DND-41 (cell line): ENCODE results near the gene UTF1.

Source experiments
- ATAC-seq: fragments of 200-7000 bp; cut with Tn5 transposase; 3 replicates; pipeline ENCODE4 v1.9.1; 2021; ENCODE audit warnings: low read depth; ENCODE audit not compliant: insufficient read depth
- DNase-seq: peaks from one replicate; pipeline ENCODE4 v3.0.0-alpha.2; 2020
- H2AFZ ChIP-seq: 2 replicates; pipeline ENCODE4 v1.6.0; 2012; ENCODE audit warnings: low read depth, low read length
- H3K27ac ChIP-seq: 2 replicates; pipeline ENCODE4 v1.5.1; 2012; ENCODE audit warnings: low read length, inconsistent platforms
- H3K27me3 ChIP-seq: fragments of 200-600 bp; sonication (generic); 2 replicates; pipeline ENCODE4 v1.6.0; 2012; ENCODE audit warnings: low read length, mild to moderate bottlenecking, inconsistent platforms; ENCODE audit not compliant: insufficient read depth, poor library complexity
- H3K36me3 ChIP-seq: 2 replicates; pipeline ENCODE4 v1.5.1; 2012; ENCODE audit warnings: low read length, inconsistent platforms; ENCODE audit not compliant: insufficient read depth
- H3K4me1 ChIP-seq: 2 replicates; pipeline ENCODE4 v1.5.1; 2012; ENCODE audit warnings: mild to moderate bottlenecking, low read length; ENCODE audit not compliant: insufficient read depth
- H3K4me2 ChIP-seq: 2 replicates; pipeline ENCODE4 v1.6.0; 2012; ENCODE audit warnings: mild to moderate bottlenecking, moderate library complexity, low read length, inconsistent platforms; ENCODE audit not compliant: insufficient read depth
- H3K4me3 ChIP-seq, 2 experiments: fragments of 200-600 bp in 1 of 2; shearing (Covaris generic) in 1 of 2; 2 replicates each; pipeline ENCODE4 v1.5.1; 2012 to 2016; ENCODE audit warnings: inconsistent platforms in 2 of 2, low read length in 2 of 2, mild to moderate bottlenecking in 2 of 2, low read depth in 1 of 2, moderate library complexity in 1 of 2
- H3K79me2 ChIP-seq: 2 replicates; pipeline ENCODE4 v1.6.0; 2012; ENCODE audit warnings: low read length, inconsistent platforms; ENCODE audit not compliant: insufficient read depth
- H3K9ac ChIP-seq: 2 replicates; pipeline ENCODE4 v1.6.0; 2012; ENCODE audit warnings: low read depth, mild to moderate bottlenecking, inconsistent platforms, low read length, moderate library complexity
- H3K9me3 ChIP-seq: 2 replicates; pipeline ENCODE4 v1.5.1; 2012; ENCODE audit warnings: low read length, moderate library complexity, mild to moderate bottlenecking, inconsistent platforms; ENCODE audit not compliant: insufficient read depth, severe bottlenecking
- H4K20me1 ChIP-seq: 2 replicates; pipeline ENCODE4 v1.6.0; 2012; ENCODE audit warnings: low read length; ENCODE audit not compliant: insufficient read depth
- CTCF ChIP-seq: IDR thresholded peaks from 2 replicates; pipeline ENCODE4 v1.5.1; 2012; ENCODE audit warnings: borderline replicate concordance, low read length, moderate library complexity, mild to moderate bottlenecking; ENCODE audit not compliant: poor library complexity, severe bottlenecking; ENCODE audit errors: extremely low read depth
- EZH2 ChIP-seq: IDR thresholded peaks from 3 replicates; pipeline ENCODE4 v1.6.1; 2012; ENCODE audit warnings: borderline replicate concordance, low read depth, mild to moderate bottlenecking, moderate library complexity, low read length, inconsistent platforms; ENCODE audit not compliant: severe bottlenecking

UTF1 gene

DNA sequence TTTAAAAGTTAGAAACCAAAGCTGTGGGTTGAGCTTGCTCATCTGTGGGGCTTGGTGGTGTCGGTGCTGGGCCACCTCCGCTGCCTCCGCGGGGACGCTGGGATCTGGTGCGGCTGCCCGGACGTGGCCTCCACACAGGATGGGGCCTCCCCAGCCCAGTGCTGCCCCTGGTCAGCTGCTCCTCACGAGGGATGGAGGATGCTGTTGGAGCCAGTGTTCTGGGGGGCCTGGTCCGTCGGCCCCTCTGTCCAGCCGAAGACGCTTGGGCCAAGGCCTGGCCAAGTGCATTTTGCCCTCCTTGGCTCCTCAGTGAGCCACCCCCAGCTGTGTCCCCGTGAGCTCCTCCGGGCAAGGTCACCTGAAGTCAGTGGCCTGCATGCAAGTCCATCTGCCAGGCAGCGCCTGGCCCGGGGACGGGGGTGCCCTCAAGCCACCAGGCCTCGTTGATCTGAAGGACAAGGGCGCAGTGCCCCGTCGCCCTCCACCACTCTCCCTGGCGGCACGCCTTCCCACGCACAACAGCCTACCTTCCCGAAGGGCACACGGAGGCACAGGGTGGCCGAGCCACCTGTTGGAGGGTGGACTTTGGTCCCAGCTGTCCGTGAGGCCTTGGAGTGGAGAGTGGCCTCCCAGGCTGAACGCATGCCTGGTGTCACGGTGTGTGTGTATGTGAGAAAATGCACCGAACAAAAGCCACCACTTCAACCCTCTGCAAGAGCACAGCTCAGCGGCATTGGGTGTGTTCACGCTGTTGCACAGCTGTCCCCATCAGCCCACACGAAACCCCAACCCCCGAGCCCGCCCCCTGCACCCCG lies 42.7 kb upstream of the UTF1 start:
- Histone ChIP-seq H2AFZ (no peak overlapping the region), H3K36me3 (no peaks in the 10 kb centered on the region), H3K9me3 (no peaks in the 10 kb centered on the region), H3K4me3 (no peak overlapping the region), H4K20me1 (no peaks in the 10 kb centered on the region; the same call in 1 of the 2 replicates), H3K79me2 (no peaks in the 10 kb centered on the region), H3K27ac (no peak overlapping the region), H3K4me1 (no peaks in the 10 kb centered on the region), H3K4me2 (no peak overlapping the region), H3K27me3 (peaks cover 3% of the 10 kb centered on the region), H3K9ac (no peak overlapping the region)
- no peak for DNase-seq
- TF ChIP-seq EZH2, result no peak
- TF ChIP-seq CTCF, result no peak
- ATAC-seq, result no peak

DNA sequence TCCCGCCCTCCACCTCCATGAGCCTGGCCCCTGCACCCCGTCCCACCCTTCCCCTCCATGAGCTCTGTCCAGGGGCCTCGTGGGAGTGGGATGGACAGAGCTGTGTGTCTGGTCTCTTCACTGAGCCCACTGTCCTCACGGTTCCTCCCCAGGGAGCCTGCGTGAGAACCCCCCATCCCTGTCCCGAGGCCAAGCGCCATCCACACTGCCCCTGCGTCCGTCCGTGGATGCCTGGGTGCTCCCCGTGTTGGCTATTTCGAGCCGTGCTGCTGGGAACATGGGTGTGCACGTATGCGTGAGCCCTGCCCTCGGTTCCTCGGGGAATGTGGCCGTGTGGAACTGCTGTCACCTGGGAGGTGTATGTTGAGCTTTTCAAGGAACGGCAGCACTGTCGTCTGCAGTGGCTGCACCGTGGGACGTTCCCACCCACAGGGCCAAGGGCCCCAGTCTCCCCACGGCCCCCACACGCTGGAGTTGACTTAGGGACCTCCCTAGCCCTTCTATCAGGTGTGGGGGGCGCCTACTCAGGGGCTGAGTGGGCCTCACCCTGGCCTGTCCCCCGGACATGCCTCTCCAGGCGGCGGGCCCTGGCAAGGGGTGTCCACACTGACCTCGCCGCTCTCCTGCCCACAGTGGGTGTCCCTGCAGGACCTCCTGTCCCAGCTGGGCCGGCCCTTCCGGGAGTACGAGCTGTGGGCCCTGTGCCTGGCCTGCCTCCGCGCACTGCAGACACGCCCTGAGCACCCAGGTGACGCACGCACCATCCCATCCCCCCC lies 41.9 kb upstream of the UTF1 start:
- no peak overlapping the region for H3K4me2 ChIP-seq

DNA sequence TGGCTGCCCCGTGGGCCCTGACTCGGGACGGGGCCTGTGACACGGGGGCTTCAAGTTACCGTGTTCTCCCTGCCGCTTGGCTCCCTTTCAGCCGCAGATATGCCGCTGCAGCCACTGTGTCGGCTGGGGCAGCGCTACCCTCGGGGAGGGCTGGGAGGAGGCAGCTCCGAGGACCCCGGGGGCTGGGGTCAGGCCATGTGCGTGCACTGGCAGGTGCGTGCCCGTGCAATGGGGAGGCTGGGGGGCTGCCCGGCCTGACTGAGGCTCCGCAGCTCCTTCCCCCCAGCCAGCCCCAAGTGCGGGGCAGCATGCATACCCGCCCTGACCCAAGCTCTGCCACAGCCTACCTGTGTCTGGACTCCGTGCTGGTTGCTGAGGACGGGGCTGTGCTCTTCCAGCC lies 40.8 kb upstream of the UTF1 start:
- H3K9me3 ChIP-seq, result no peaks in the 10 kb centered on the region
- no peak overlapping the region for H3K27ac ChIP-seq
- no peak for DNase-seq
- no peak overlapping the region for H3K9ac ChIP-seq
- no peak for TF ChIP-seq EZH2
- no peak for TF ChIP-seq CTCF
- H2AFZ ChIP-seq, result no peak overlapping the region
- ATAC-seq, result no peak
- H3K4me3 ChIP-seq, result no peak overlapping the region
- H3K27me3 ChIP-seq, result peaks cover 3% of the 10 kb centered on the region
- H3K4me2 ChIP-seq, result no peak overlapping the region
- no peaks in the 10 kb centered on the region; the same call in 1 of the 2 replicates for H4K20me1 ChIP-seq
- H3K79me2 ChIP-seq, result no peaks in the 10 kb centered on the region
- no peaks in the 10 kb centered on the region for H3K4me1 ChIP-seq
- no peaks in the 10 kb centered on the region for H3K36me3 ChIP-seq

More for the DNA sequence above, 41.9 kb upstream of the UTF1 start:
- Histone ChIP-seq H3K27me3 (peaks cover 3% of the 10 kb centered on the region), H2AFZ (no peak overlapping the region), H3K9ac (no peak overlapping the region), H4K20me1 (no peaks in the 10 kb centered on the region; the same call in 1 of the 2 replicates), H3K4me1 (no peaks in the 10 kb centered on the region), H3K4me3 (no peak overlapping the region), H3K27ac (no peak overlapping the region), H3K36me3 (no peaks in the 10 kb centered on the region), H3K9me3 (no peaks in the 10 kb centered on the region), H3K79me2 (no peaks in the 10 kb centered on the region)
- no peak for DNase-seq
- TF ChIP-seq EZH2, result no peak
- no peak for TF ChIP-seq CTCF
- no peak for ATAC-seq
